ENCODE data around the gene PALMD.

PALMD gene

GRCh38 chr1:99638853-99639252 is 7.1 kb upstream of the PALMD start:
- H3K4me1 Mint-ChIP-seq = no peaks in the 10 kb centered on the region
- H3K9me3 Mint-ChIP-seq = no peaks in the 10 kb centered on the region
- no peaks in the 10 kb centered on the region for H3K36me3 Mint-ChIP-seq (ENCODE audit: low read depth)
- no peak overlapping the region for H3K4me3 Mint-ChIP-seq
- H3K27ac Mint-ChIP-seq = no peak overlapping the region
- no peak for DNase-seq
- TF ChIP-seq CTCF (IDR thresholded peaks at IDR 0.05) = no peak
- no peaks in the 10 kb centered on the region for H3K27me3 Mint-ChIP-seq (ENCODE audit: low read depth, poor library complexity)

DNA sequence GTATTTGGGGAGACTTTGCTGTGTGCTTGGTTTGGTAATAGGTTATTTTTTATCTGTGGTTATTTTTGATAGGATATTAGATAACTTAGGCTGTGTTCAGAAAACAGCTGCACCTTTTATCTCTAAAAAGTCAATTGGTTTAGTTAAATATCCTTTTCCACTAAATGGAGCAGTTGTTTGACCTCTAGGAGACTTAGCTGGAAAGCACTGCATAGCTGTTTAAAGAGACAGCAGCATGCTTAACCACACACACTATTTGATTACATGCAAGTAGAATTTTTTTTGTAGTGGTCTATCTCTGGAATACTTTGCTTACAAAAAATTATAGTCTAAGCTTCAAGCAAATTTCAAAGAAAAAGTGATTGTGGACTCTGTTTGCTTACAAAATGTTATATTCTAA is 6.5 kb upstream of the PALMD start:
- Mint-ChIP-seq H3K27ac (no peak overlapping the region), H3K9me3 (no peaks in the 10 kb centered on the region), H3K36me3 (ENCODE audit: low read depth) (no peaks in the 10 kb centered on the region), H3K27me3 (ENCODE audit: low read depth, poor library complexity) (peaks cover 3% of the 10 kb centered on the region), H3K4me1 (no peaks in the 10 kb centered on the region), H3K4me3 (no peak overlapping the region)
- no peak for TF ChIP-seq CTCF (IDR thresholded peaks at IDR 0.05)
- no peak for DNase-seq

DNA sequence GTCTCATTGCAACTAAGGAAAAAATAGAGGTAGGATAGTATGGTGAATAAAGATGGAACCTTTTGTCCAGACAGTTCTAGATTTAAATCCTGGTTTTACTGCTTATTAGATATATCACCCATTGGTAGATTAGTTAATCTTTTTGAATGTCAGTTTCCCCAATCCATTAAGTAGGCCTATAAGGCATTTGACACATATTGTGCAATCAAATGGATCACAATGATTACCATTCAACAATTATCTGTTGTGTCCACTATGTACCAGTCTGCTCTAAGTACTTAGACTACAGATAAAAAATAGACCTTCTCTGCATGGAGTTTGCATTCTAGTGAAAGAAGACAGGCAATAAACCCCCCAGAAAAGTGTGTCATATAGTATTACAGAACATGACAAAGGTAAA is 6.0 kb upstream of the PALMD start:
- no peaks in the 10 kb centered on the region for H3K36me3 Mint-ChIP-seq (ENCODE audit: low read depth)
- no peak overlapping the region for H3K27ac Mint-ChIP-seq

GRCh38 chr1:99640672-99641071 is 5.2 kb upstream of the PALMD start:
- no peak for DNase-seq
- H3K27ac Mint-ChIP-seq = no peak overlapping the region
- peaks cover under 1% of the 10 kb centered on the region for H3K4me1 Mint-ChIP-seq
- H3K9me3 Mint-ChIP-seq = no peaks in the 10 kb centered on the region
- H3K36me3 Mint-ChIP-seq (ENCODE audit: low read depth) = no peaks in the 10 kb centered on the region
- peaks cover 6% of the 10 kb centered on the region for H3K27me3 Mint-ChIP-seq (ENCODE audit: low read depth, poor library complexity)
- H3K4me3 Mint-ChIP-seq = no peak overlapping the region
- no peak for TF ChIP-seq CTCF (IDR thresholded peaks at IDR 0.05)

More for the DNA sequence above, 6.0 kb upstream of the PALMD start:
- Mint-ChIP-seq H3K4me1 (no peaks in the 10 kb centered on the region), H3K9me3 (no peaks in the 10 kb centered on the region), H3K27me3 (ENCODE audit: low read depth, poor library complexity) (peaks cover 6% of the 10 kb centered on the region), H3K4me3 (no peak overlapping the region)
- DNase-seq = no peak
- no peak for TF ChIP-seq CTCF (IDR thresholded peaks at IDR 0.05)

DNA sequence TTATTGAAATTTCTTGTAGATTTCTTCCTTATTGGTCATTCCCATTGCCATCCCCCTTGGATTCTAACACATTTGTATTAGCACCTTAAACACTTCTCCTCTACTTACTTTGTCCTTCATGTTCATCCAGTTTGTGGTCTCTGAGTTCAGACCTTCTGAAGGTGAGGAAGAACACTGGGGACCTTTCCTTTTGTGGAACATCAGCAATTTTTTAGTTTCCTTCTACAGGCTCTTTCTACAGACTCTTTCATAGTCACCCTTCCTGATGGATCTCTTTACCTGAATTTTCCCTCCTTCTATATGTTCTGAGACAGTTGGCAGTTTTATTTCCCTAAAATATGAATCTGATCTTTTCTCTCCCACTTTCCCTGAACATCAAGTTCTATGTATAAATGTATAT is 4.4 kb upstream of the PALMD start:
- no peak overlapping the region for H3K4me3 Mint-ChIP-seq
- H3K36me3 Mint-ChIP-seq (ENCODE audit: low read depth) = no peaks in the 10 kb centered on the region
- H3K27me3 Mint-ChIP-seq (ENCODE audit: low read depth, poor library complexity) = peaks cover 6% of the 10 kb centered on the region
- no peak for TF ChIP-seq CTCF (IDR thresholded peaks at IDR 0.05)
- no peak overlapping the region for H3K27ac Mint-ChIP-seq
- no peaks in the 10 kb centered on the region for H3K9me3 Mint-ChIP-seq
- DNase-seq = no peak
- H3K4me1 Mint-ChIP-seq = peaks cover 10% of the 10 kb centered on the region

GRCh38 chr1:99642053-99642452 is 3.9 kb upstream of the PALMD start:
- no peak for DNase-seq
- no peaks in the 10 kb centered on the region for H3K9me3 Mint-ChIP-seq
- H3K4me1 Mint-ChIP-seq = peaks cover 15% of the 10 kb centered on the region
- no peak for TF ChIP-seq CTCF (IDR thresholded peaks at IDR 0.05)
- no peaks in the 10 kb centered on the region for H3K36me3 Mint-ChIP-seq (ENCODE audit: low read depth)
- H3K27ac Mint-ChIP-seq = no peak overlapping the region
- H3K27me3 Mint-ChIP-seq (ENCODE audit: low read depth, poor library complexity) = peaks cover 6% of the 10 kb centered on the region
- no peak overlapping the region for H3K4me3 Mint-ChIP-seq
